Transverse colon (tissue), 3 donors: Measurements from ENCODE around the gene CDH13.

Experiments used
- POLR2A ChIP-seq: fragments of 450-650 bp; IDR thresholded peaks from one replicate; pipeline ENCODE4 v1.6.1; 2016; ENCODE audit warnings: antibody characterized with exemption, mild to moderate bottlenecking, moderate library complexity
- TF ChIP-seq, protein P1 (sequence below), 5 experiments: fragments of 200-600 bp in 3 of 5; fragments of 450-650 bp in 2 of 5; sonication (generic) in 3 of 5; IDR thresholded peaks; 1 replicate in 2 of 5; 2 replicates in 3 of 5; pipeline ENCODE4 v1.5.1; 2016 to 2017; ENCODE audit warnings: antibody characterized with exemption in 5 of 5, inconsistent platforms in 3 of 5, mild to moderate bottlenecking in 2 of 5, moderate library complexity in 1 of 5

DNA sequence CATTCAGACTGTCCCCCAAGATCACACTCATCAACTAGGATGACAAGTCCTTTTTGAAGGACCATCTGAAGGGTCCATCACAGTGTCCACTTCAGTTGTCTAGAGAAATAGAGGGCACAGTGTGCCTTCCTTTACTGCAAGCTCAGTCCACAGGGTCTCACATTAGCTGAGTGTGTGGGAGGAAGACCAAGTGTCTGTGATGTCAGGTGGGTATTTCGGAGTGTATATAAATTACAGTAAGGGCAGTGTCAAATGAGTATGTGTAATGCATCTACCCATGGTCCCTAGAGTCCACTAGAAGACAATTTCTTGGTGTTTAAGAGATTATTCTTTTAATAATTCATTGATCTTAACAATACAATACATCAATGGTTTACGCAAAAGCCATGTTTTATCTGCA is 272.2 kb downstream of the CDH13 start:
- TF ChIP-seq, protein P1, sequence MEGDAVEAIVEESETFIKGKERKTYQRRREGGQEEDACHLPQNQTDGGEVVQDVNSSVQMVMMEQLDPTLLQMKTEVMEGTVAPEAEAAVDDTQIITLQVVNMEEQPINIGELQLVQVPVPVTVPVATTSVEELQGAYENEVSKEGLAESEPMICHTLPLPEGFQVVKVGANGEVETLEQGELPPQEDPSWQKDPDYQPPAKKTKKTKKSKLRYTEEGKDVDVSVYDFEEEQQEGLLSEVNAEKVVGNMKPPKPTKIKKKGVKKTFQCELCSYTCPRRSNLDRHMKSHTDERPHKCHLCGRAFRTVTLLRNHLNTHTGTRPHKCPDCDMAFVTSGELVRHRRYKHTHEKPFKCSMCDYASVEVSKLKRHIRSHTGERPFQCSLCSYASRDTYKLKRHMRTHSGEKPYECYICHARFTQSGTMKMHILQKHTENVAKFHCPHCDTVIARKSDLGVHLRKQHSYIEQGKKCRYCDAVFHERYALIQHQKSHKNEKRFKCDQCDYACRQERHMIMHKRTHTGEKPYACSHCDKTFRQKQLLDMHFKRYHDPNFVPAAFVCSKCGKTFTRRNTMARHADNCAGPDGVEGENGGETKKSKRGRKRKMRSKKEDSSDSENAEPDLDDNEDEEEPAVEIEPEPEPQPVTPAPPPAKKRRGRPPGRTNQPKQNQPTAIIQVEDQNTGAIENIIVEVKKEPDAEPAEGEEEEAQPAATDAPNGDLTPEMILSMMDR (IDR thresholded peaks at IDR 0.05), result no peak
- TF ChIP-seq POLR2A, result no peak
